ENCODE measurements around the gene PSMA5.
"Not testable (repeated sequence)": the region's sequence is repeated elsewhere in the genome, so short reads cannot be mapped to it uniquely, and the experiment has no call there.

PSMA5 gene

DNA sequence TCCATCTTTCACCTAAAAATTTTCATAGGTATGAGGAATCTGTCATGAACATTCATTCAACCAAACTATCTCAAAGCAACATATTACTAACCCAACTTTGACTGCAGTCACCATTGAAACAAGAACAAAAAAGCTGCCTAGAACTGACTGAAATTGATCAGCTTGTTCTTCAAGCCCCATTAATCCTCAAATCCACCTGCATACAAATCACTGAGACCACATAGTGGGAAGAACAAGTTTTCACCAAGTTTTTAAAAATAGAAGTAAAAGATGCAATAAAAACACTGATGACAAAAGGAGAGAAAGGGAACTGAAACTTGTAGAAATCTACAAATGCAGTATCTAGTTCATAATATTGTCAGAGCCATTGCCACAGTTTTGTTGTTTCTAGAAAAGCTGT, 34.6 kb downstream of the PSMA5 start:
- FAIRE-seq, result no peak

DNA sequence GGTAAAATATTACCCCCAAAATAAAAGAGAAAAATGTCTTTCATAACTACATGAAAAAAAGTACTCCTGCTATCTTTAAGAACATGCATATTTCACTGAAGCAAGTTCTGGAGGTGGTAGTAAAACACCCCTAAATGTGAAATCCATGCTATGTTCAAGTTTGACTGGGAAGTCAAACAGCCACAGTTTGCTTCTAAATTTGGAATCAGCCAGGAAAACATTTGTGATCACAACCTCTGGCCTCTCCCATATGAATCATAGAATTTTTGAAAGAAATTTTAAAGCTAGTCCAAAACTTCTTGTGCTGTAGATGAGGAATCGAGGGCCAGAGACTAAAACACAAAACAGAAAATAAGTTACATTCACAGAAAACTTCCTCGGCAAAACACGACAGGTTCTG, 35.1 kb downstream of the PSMA5 start:
- FAIRE-seq, result no peak

DNA sequence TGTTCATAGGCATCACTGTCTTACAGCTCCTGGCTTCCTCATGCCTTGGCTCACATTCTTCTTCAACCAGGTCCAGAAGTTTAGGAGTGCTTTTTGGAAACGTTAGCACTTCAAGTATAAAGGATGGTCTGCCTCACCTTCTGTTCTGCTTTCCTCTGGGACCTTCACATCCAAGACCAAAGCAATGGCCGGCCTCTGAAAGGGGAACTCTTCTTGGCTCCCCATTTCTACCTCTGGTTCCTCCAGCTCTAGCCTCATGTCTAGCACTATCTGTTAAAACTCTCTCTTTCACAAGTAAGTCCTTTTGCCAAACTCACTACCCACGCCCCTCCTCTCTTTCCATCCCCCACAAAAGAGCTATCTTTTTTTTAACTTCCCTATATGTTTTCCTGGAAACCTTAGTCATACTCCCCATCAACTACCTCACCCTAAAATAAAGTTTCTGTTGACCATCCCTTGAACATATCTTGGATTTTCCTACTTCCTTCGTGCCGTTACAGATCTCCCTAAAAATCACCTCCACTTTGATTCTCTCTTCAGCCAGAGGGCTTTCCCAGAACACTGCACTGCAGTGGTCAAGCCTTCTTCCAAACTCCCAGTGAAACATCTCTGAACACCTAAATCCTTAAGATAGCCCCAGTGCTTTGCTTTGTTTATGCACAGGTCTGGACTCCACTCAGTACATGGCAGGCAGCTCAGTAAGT, 36.5 kb downstream of the PSMA5 start:
- no peak for FAIRE-seq

DNA sequence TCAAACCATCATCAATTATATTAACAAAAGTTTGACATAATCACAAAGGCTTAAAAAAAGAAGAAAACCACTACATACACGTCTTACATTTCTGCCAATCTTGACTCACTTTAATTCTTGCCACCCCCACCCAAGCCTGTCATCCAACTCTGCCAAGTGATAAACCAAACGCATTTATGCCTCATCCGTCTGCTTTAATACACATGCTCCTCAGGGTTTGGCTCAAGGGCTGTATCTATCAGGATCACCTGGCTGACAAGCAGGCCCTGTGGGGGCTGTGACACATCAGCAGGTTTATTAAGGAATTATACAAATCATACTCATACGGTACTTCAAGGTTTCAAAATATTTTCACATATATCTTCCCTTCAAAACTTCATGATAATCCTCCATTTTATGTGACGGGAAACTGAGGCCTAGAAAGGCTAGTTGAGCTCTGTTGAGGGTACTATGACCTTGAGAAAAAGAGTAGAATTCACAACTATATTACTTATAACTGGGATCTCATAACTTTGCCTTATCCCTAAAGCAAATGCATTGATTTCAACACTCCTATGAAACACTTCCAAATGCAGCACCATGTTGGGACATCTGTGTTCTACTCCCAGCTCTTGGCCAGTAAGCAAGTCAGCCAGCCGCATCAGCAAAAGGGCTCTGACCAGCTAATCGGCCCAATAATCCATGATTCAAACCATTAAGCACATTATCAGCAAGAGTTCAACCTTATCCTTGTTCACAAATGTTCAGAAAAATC, 37.2 kb downstream of the PSMA5 start:
- no peak for FAIRE-seq

DNA sequence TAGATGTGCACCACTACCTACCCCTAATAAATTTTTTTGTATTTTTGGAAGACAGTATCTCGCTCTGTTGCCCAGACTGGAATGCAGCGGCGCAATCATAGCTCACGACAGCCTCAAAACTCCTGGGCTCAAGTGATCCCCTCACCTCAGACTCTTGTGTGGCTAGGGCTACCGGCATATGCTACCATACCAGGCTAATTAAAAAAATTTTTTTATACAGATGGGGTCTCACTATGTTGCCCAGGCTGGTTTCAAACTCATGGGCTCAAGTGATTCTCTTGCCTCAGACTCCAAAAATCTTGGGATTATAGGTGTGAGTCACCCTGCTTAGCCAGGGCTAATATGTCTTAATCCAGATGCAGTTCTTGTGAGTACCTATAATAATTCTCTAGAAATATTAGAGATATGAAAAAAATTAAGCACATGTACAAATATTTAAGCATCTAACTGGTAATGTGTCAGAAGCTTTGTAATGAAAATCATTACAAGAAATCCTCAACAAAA, 38.0 kb downstream of the PSMA5 start:
- no peak for FAIRE-seq

DNA sequence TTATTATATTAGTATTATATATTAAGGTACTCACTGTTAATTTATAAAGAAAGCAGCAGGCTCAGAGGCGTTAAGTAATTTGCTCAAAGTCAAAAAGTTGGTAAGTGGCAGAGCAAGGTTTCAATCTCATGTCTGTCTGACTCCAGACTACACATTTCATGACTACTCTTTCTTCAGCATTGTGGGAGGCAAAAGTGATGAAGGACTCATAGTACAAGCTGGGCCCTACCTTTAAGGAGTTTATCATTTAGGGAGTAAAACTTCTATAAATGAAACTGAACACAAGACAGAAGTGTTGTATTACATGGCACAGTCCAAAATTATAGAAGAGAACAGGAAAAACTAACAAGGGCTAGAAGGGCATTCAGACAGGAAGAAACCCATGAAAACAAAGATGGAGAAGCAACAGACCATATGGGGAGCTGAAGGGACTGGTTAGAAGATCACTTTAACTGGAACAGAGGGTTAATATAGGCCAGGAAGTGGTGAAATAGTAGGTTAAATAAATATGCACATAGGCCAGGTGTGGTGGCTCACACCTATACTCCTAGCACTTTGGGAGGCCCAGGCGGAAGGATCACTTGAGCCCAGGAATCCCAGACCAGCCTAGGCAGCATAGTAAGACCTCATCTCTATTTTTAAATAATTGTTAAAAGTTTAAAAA, 40.1 kb downstream of the PSMA5 start:
- no peak for FAIRE-seq

DNA sequence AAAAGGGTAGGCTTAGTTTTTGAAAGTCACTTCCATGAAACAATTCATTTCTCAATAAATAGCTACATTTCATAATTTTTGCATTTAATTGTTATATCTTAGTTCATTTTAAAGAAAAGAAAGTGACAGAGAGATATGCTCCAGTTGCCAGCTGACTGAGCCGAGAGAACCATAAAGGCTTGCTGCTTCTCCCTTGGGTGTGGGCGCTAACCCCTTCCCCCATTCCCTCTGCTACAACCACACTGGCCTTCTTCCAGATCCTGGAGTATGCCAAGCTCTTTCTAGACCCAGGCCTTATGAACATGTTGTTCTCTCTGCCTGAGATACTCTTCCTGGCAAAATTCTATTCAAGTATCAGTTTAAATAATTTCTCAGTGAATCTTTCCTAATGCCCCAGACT, 40.8 kb downstream of the PSMA5 start:
- FAIRE-seq, result no peak

DNA sequence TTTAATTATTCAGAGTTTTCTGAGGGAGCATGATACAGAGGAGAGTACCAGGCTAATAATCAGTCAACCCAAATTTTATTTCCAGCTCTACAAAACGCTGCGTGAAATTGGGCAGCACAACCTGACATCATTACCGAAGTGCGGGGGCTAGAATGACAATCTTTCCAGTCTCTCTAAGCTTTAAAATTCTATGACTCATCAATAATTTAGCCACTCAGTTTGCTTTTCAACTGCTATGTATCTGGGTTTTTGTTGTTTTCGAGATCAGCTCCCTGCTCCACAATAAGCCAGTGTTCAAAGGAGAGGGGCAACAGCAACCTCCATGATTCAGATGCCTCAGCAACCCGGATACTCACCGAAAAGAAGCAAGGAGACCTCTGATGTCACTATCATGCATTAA, 42.4 kb downstream of the PSMA5 start:
- no peak for FAIRE-seq

DNA sequence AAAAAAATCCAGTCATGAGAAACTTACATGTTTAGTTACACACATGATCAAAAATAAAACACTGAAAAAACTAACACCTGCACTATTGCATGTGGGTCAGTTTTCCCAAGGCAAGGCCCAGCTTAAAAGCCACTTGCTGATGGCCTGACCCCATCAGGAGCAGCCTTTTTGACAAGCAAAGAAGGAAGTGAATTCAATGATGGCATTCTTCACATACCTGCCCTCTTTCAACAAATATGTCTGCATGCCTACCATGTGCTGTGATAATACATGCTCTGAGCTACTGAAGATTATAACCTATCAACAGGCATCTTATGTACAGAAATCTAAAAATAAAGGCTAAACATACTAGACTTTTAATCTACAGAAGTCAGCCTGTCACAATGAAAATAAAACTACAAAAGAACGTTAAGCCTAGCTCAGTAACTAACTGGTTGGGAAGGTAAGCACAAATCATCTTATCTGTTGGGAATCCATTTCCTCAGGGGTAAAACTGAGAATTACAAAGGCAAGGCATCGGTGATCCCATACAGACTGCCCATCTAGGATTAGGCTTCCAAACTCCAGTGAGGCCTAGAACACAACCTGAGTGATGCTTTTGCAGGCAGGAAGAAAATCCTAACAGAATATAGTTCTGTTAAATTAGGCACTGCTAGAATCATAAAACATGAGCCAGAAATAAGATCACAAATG, 43.0 kb downstream of the PSMA5 start:
- no peak for FAIRE-seq

DNA sequence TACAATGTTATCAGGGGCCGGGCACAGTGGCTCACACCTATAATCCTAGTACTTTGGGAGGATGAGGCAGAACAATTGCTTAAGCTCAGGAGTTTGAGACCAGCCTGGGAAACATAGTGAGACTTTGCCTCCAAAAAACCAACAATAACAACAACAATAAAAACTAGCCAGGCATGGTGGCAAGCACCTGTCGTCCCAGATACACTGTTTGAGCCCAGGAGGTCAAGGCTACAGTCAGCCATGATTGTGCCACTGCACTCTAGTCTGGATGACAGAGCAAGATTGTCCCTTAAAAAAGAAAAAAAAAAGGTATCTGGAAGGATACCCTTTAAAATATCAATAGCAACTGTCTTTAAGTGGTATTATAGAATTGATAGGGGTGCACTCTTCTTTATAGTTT, 44.7 kb downstream of the PSMA5 start:
- FAIRE-seq, result no peak

DNA sequence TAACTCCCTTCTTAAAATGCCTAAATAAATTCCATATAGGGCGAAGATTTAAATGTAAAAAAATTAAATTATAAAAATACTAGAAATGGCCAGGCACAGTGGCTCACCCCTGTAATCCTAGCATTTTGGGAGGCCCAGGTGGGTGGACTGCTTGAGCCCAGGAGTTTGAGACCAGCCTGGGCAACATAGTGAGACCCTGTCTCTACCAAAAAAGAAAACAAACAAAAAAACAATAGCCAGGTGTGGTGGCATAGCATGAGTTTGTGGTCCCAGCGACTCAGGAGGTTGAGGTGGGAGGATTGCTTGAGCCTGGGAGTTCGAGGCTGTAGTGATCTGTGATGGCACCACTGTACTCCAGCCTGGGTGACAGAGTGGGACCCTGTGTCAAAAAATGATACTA, 46.3 kb downstream of the PSMA5 start:
- no peak for FAIRE-seq

DNA sequence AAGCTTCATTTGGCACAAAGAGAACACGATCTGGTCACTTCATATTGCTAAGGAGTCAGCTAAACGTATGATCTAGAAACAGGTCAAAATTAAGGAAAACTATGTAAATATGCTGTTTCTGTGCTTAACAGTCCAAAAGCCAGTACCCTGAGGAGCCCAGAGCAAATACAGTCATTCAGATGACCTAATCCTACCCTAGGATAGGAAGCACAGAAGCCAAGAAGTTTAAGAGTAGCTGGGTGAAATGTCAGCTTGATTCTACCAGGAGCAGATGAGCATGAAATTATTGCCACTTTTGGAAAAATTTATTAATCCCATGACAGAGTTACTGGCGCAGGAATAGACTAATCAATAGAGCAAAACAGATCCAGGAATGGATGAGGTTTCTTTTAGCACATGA, 46.8 kb downstream of the PSMA5 start:
- FAIRE-seq, result no peak

DNA sequence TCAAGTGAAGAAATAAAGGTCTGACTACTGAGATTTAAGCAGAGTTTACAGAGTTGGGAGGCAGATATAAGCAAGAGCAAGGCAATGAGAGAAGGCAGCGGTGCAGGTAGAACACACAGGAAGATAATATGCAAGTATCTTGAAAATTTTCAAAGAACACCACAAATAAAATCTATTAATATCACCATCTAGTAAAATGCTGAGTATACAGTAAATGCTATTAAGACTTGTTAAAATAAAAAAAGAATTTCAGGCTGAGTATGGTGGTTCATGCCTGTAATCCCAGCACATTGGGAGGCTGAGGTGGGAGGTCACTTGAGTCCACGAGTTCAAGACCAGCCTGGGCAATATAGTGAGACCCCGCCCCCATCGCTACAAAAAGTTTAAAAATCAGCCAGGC, 48.5 kb downstream of the PSMA5 start:
- no peak for FAIRE-seq

DNA sequence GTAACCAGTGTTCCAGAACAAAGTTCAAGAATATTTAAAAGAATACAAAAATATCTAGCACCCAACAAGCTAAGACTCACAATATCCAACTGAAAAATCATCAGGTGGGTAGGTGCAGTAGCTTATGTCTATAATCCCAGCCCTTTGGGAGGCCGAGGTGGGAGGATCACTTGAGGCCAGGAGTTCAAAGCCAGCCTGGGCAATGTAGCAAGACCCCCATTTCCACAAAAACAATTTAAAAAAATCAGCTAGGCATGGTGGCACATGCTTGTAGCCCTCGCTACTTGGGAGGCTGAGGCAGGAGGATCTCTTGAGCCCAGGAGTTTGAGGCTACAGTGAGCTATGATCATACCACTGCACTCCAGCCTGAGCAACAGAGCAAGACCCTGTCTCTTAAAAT, 52.6 kb downstream of the PSMA5 start:
- FAIRE-seq, result not testable (repeated sequence)

DNA sequence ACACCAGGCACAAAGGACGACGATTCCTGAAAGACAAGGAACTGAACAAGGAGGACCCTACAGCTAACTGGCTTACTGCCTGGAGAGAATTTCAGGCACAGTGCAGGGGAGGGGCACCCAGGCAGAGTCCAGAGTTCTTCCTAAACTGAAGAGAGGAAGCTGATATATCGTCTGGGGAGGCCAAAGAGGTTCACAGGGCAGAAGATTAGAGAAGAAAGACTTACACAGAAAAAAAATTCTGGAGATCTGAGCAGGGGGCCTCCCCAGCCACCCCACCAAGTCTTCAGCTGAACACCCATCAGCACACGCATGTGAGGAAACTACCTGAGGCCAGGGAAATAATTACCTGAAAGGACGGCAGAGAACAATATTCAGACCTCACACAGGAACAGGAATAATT, 53.1 kb downstream of the PSMA5 start:
- no peak for FAIRE-seq

DNA sequence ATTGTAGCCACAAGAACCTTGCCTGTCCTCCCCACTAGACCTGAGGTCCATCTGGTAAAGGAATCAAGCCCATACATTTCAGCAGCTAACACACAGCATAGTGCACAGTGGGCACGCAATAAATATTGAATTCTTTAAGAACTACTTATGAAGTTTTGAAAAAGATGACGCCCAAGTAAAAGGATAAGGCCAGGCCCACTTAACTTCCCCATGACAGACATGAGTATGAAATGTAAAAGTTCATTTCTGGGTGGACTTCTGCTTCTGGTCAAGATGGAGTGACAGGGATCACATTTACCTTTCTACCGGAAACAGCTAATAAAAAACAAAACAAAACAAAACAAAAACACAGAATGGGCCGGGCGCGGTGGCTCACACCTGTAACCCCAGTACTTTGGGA, 54.0 kb downstream of the PSMA5 start:
- FAIRE-seq, result no peak

DNA sequence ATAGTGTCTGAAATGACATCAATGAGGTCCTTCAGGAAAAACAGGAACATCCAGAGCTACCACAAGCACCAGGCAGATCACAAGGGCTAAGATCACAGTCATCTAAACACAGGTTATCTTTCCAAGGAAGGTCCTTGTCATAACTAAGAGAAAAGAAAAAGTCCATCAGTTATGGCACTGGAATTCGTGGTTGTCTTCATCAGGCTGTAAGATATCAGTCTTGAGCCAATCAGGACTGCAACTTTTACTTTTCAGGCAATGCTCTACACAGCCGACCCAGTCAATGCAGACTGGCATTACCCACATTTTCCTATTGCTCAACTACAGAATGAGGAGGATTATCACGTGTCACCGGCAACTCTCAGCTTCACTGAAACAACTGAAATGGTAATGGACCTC, 54.9 kb downstream of the PSMA5 start:
- FAIRE-seq, result no peak

DNA sequence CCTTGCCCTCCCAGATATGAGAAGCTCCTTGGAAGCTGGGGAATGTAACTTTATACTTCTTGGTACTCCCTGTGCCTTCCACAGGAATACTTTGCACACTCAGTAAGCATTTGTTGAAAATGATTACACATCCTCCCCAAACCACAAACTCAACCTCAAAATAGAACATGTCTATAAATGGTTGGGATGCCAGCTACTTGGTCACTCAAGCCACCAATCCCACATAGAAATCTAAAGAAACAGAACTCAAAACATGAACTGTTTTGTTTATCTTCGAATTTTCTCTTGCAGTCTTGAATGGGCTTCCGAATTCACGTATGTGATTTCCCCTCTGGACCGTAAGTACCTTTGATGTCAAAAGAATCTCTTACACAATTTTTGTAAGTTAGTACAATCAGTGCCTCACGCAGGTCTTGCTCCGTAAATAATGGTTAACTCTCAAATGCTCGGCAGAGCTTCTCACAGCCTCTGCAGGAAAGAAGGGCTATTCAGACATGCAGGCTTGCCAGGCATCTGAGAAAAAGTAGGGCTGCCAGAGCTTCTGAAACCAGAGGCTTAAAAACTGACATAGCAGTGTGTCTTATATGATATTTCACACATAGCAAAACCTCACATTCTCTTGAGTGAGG, 55.4 kb downstream of the PSMA5 start:
- no peak for FAIRE-seq

DNA sequence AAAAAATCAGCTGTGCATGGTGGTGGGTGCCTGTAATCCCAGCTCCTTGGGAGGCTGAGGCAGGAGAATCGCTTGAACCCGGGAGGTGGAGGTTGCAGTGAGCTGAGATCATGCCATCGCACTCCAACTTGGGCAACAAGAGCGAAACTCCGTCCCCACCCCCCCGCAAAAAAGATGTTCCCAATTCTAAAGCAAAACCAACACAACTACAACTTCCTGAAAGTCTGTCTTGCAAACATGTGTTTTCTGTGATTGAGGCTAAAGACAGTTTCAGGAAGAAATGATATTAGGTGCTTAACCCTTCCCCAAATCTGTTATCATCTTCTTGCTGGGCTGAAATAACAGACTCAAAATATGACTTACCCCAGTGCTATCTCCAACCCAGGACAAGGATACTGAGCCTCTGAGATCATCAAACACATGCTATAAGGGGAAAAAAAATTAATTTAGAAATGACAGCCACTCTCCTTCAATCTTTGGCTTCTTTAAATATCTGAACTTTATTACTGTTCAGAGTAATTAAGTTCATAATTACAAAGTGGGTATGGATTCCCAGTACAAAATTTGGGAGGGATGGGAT, 57.0 kb downstream of the PSMA5 start:
- FAIRE-seq, result no peak

DNA sequence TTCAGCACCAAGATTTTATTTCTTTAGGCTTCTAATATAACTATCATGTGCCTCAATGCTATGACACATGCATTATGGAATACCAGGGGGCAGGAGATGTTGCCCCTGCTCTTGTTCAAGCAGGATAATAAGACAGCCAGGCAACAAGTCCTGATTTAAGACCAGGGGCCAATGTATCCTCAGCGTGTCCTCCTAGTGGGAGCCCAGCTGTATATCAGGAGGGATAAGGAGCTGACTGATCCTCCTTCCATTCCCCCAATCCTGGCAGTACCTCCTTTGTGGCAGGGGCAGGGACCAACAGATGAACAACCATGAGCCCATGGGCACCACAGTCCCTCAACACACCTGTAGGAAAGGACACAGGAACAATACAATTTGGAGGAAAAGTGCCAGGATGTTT, 57.8 kb downstream of the PSMA5 start:
- no peak for FAIRE-seq

DNA sequence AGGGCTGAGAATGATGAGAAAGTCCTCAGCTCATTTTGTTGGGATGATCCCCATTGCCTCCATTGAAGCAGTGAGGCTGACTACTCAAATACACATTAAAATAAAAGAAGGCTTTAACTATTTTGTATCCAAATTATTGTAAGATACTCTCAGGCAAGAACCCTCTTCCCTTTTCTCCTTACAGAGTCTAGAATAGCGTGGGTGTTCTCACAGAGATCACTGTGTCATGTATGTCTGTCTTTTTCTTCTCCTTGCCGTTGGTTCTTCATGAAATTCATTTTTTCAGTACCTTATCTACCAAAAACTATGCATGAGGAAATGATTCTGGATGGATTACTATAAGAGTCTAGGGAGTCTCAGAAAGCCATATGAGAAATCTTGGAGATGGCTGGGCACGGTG, 58.6 kb downstream of the PSMA5 start:
- no peak for FAIRE-seq

DNA sequence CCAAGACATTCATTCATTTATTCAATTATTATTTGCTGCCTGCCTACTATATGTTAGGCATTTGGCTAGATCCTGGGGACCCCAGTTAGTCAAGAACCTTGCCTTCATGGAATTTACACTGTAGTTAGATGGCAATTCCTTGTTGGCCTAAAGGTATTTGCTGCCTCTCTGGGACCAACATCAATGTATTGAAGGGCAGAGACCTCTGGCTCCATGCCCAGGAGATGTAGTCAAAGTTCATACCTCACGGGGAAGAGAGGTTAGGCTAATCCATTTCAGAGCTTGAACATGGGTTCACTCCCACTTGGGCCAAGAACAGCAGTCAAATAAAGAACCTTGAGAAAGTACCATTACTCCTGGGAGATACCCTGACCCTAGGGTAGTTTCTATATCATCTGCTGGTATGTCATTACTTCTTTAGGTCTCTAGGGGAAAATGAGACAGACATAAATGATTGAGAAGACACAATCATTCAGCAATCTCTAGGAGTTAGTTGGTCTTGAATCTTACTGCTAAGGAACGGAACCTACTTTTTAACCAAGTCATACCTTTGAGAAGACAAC, 60.5 kb downstream of the PSMA5 start:
- no peak for FAIRE-seq

Data from islet of Langerhans (tissue), 1 donor.